WERI-Rb-1 (cell line): Measurements from ENCODE around the gene SLC35G6.

Experiments used
- DNase-seq: peaks from one replicate; pipeline ENCODE4 v3.0.0-alpha.2; 2020
- H3K27ac ChIP-seq: fragments of 250-450 bp; sonication (Bioruptor Pico); 2 replicates; pipeline ENCODE4 v1.5.1; 2020; ENCODE audit warnings: mild to moderate bottlenecking, moderate library complexity
- H3K27me3 ChIP-seq: fragments of 250-450 bp; sonication (Bioruptor Pico); 2 replicates; pipeline ENCODE4 v1.5.1; 2021; ENCODE audit warnings: mild to moderate bottlenecking, low read depth, moderate library complexity; ENCODE audit not compliant: insufficient read depth, severe bottlenecking
- H3K36me3 ChIP-seq: fragments of 250-450 bp; sonication (Bioruptor Pico); 2 replicates; pipeline ENCODE4 v1.5.1; 2020; ENCODE audit warnings: mild to moderate bottlenecking, moderate library complexity
- H3K4me3 ChIP-seq: 2 replicates; pipeline ENCODE4 v1.5.1; 2011; ENCODE audit warnings: low read depth, mild to moderate bottlenecking, control low read depth, low read length
- H3K9me3 ChIP-seq: fragments of 250-450 bp; sonication (Bioruptor Pico); 2 replicates; pipeline ENCODE4 v1.5.1; 2021; ENCODE audit warnings: mild to moderate bottlenecking, moderate library complexity; ENCODE audit not compliant: severe bottlenecking
- TF ChIP-seq, protein P1 (sequence below): IDR thresholded peaks from 2 replicates; pipeline ENCODE4 v1.5.1; 2011; ENCODE audit warnings: low read depth, mild to moderate bottlenecking, control low read depth, inconsistent platforms, low read length

Gene SLC35G6

DNA sequence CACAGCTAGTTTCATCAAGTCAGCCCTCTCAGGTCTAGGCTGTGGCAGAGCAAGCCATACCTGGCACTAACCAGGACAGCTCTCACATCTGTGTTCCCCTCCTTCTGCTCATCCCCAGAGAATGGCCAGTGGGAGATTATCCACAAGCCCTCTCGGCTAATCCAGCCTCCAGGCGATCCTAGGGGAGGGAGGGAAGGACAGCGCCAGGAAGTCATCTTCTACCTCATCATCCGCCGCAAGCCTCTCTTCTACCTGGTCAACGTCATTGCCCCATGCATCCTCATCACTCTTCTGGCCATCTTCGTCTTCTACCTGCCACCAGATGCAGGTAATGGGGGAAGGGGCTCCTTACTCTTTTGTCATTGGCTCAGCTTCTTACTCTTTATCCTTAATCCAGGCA lies 32.8 kb upstream of the SLC35G6 start:
- no peak overlapping the region for H3K4me3 ChIP-seq
- H3K36me3 ChIP-seq: no peaks in the 10 kb centered on the region
- H3K27ac ChIP-seq: no peak overlapping the region
- no peaks in the 10 kb centered on the region for H3K27me3 ChIP-seq
- peak; percentile 74 for DNase-seq
- H3K9me3 ChIP-seq: no peaks in the 10 kb centered on the region
- TF ChIP-seq, protein P1, sequence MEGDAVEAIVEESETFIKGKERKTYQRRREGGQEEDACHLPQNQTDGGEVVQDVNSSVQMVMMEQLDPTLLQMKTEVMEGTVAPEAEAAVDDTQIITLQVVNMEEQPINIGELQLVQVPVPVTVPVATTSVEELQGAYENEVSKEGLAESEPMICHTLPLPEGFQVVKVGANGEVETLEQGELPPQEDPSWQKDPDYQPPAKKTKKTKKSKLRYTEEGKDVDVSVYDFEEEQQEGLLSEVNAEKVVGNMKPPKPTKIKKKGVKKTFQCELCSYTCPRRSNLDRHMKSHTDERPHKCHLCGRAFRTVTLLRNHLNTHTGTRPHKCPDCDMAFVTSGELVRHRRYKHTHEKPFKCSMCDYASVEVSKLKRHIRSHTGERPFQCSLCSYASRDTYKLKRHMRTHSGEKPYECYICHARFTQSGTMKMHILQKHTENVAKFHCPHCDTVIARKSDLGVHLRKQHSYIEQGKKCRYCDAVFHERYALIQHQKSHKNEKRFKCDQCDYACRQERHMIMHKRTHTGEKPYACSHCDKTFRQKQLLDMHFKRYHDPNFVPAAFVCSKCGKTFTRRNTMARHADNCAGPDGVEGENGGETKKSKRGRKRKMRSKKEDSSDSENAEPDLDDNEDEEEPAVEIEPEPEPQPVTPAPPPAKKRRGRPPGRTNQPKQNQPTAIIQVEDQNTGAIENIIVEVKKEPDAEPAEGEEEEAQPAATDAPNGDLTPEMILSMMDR: no peak

DNA sequence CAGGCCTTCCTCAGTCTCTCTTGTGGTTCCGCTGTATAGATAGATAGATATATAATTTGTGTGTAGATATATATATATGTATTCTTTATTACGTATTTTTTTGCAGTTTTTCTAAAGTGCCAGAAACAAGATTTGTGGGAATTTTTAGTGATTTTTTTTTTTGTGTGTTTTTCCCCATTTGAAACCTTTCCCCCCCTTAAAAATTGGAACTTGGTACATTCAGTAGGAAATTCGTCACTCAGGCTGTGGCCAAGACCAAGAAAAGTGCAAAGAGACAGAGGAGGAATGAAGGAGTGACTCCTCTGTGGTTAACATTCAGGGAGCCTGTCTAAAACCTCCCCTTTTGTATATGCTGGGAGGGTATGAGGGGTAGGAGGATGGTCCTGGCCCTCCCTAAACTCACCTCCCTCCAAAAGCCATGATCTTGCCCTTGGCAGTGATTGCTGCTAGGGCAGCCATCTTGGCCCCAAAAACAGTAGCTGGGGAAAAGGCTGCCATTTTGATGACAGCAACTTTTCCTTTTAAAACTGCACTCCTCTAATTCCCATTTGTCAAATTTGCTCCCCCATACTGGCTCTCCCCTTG lies 21.2 kb upstream of the SLC35G6 start:
- Histone ChIP-seq H3K27me3 (no peaks in the 10 kb centered on the region), H3K9me3 (no peaks in the 10 kb centered on the region), H3K36me3 (peaks cover 21% of the 10 kb centered on the region), H3K27ac (no peak overlapping the region), H3K4me3 (no peak overlapping the region)
- no peak for DNase-seq
- TF ChIP-seq, protein P1: no peak

DNA sequence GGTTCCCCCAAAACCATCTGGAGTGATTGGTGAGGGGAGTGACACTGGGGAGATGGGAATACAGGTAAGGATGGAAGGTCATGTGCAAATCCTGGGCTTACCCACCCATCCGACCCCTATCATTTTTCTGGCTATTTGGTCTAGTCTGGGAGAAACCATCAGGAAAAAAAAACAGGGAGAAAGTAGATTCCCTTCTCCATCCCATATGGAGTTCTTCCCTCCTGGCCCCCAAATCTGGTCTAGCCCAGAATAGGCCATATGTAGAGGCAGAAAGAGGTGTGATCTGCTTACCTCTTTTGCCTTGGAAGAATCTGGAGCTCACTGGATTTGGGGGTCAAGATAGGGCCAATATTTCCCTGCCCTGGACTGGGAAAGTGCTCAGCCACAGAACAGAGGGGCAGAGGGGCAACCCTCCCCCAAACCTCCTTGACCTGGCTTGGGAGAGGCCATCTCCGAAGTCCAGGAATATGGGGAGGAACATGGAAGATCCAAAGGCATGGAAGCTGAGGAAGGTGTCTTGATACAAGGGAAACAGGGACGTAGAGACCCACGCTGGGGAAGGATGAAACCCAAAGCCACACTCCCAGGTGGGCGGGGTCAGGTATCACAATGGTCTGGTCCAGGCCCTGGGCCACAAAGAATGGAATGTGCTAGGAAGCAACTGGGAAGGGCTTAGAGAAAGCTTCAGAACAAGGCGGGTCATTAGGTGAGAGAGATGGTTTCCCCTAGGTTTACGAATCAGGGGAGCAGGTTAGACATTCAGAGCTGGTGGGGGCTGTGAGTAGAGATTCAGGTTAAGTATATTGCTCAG lies 20.2 kb upstream of the SLC35G6 start:
- Histone ChIP-seq H3K27me3 (no peaks in the 10 kb centered on the region), H3K9me3 (no peaks in the 10 kb centered on the region), H3K36me3 (peaks cover 24% of the 10 kb centered on the region), H3K27ac (no peak overlapping the region), H3K4me3 (no peak overlapping the region)
- TF ChIP-seq, protein P1: no peak
- DNase-seq: no peak

DNA sequence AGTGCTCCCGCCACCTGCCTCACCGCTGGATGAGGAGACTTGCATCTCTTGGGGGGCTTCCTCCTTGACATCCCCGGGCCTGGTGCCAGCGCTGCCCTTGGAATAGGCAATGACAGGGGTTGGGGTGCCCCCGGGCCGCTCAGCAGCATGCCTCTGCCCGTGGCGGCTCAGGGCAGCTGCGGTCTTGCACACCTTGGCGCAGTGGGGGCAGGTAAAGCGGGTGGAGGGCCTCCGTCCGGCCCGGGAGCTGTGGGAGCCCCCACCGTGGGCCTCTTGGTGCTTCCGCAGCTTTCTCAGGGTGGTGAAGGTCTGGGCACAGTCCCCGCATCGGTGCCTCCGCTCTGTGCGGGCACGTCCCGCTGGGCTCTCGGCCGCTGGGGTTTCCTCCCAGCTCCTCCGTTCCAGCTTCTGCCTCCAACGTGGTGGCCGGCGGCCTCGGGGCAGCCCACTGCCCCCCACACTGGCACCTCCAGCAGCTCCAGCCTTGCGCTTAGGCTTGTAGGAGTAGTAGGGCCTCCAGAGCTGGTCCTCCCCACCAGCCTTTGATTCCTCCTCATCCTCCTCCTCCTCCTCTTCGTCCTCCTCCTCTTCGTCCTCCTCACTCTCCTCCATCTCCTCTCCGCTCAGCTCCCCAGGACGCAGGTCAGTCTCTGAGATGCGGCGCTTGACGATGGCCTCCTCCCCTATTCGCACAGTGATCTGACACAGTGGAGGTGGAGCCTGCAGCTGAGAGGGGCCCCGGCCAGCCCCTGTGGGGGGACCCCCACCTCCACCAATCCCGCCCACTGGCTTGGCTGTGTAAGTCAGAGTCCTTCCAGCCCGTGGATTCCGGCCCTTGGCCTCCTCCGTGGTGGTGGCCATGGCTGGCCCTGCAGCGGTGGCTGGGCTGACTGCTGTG lies 18.5 kb upstream of the SLC35G6 start:
- TF ChIP-seq, protein P1: no peak
- Histone ChIP-seq H3K27me3 (no peaks in the 10 kb centered on the region), H3K4me3 (no peak overlapping the region), H3K36me3 (peaks cover 29% of the 10 kb centered on the region), H3K9me3 (no peaks in the 10 kb centered on the region), H3K27ac (no peak overlapping the region)
- no peak for DNase-seq

DNA sequence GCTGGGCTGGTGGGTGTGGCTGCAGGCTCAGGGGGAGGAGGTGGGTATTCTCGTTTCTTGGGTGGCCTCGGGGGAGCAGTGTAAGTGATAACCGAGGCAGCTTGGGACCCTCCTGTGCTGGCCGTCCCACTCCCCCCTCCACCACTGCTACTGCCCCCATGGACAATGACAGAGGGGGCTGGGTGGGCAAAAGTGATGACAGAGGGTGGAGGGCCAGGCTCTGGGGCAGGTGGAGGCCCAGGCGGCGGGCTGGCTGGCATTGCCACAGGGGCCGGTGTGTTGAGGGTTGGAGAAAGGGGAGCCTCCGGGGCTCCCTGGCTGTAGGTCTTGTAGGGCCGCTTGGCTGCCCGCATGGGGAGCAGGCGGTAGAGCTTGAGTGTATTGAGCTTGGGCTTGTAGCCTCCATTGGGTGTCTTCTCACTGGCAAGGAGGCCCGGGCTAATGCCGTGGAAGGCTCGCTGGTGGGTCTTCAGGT lies 17.8 kb upstream of the SLC35G6 start:
- H3K27ac ChIP-seq: no peak overlapping the region
- H3K9me3 ChIP-seq: no peaks in the 10 kb centered on the region
- H3K27me3 ChIP-seq: no peaks in the 10 kb centered on the region
- DNase-seq: no peak
- H3K4me3 ChIP-seq: no peak overlapping the region
- TF ChIP-seq, protein P1: no peak
- peaks cover 29% of the 10 kb centered on the region for H3K36me3 ChIP-seq
